GM23248 (cell line): ENCODE data around the gene SLC5A1. TPM values are rescaled to one million over a fixed set of nuclear protein-coding genes. Genes with fewer than 3 reads are reported as not detected.

Source experiments
- DNase-seq: peaks from one replicate; pipeline ENCODE4 v3.0.0-alpha.2; 2015
- H2AFZ ChIP-seq: fragments of 200-600 bp; sonication (generic); 2 replicates; pipeline ENCODE4 v1.6.1; 2016; ENCODE audit warnings: antibody characterized with exemption
- H3F3A ChIP-seq: fragments of 200-600 bp; sonication (generic); 2 replicates; pipeline ENCODE4 v1.6.1; 2016; ENCODE audit warnings: mild to moderate bottlenecking, antibody characterized with exemption, mixed run types; ENCODE audit not compliant: insufficient read depth
- H3K27ac ChIP-seq: fragments of 200-600 bp; sonication (generic); 2 replicates; pipeline ENCODE4 v1.5.1; 2016; ENCODE audit warnings: mild to moderate bottlenecking
- H3K27me3 ChIP-seq: fragments of 200-600 bp; sonication (generic); replicated peaks from 2 replicates; pipeline ENCODE4 v1.6.1; 2016; ENCODE audit warnings: mild to moderate bottlenecking; ENCODE audit not compliant: insufficient read depth
- H3K36me3 ChIP-seq: fragments of 200-600 bp; sonication (generic); 2 replicates; pipeline ENCODE4 v1.6.1; 2016; ENCODE audit warnings: low read depth, mild to moderate bottlenecking
- H3K4me1 ChIP-seq: fragments of 200-600 bp; sonication (generic); 2 replicates; pipeline ENCODE4 v1.6.1; 2016; ENCODE audit warnings: mild to moderate bottlenecking; ENCODE audit not compliant: insufficient read depth
- H3K4me2 ChIP-seq: fragments of 200-600 bp; sonication (generic); one replicate; pipeline ENCODE4 v1.6.1; 2016; ENCODE audit warnings: mild to moderate bottlenecking; ENCODE audit not compliant: unreplicated experiment
- H3K4me3 ChIP-seq: fragments of 200-600 bp; sonication (generic); 2 replicates; pipeline ENCODE4 v1.5.1; 2016; ENCODE audit warnings: mild to moderate bottlenecking
- H3K79me2 ChIP-seq: fragments of 200-600 bp; sonication (generic); 2 replicates; pipeline ENCODE4 v1.6.1; 2016; ENCODE audit warnings: mild to moderate bottlenecking; ENCODE audit not compliant: insufficient read depth
- H3K9ac ChIP-seq: fragments of 200-600 bp; sonication (generic); 2 replicates; pipeline ENCODE4 v1.6.1; 2016; ENCODE audit warnings: mild to moderate bottlenecking
- H3K9me2 ChIP-seq: fragments of 200-600 bp; sonication (generic); 2 replicates; pipeline ENCODE4 v1.6.1; 2016; ENCODE audit warnings: mixed run types, mild to moderate bottlenecking, moderate library complexity; ENCODE audit not compliant: insufficient read depth
- H3K9me3 ChIP-seq: fragments of 200-600 bp; sonication (generic); one replicate; pipeline ENCODE4 v1.6.1; 2017; ENCODE audit warnings: low read depth
- H4K20me1 ChIP-seq: fragments of 200-600 bp; sonication (generic); 2 replicates; pipeline ENCODE4 v1.6.0; 2016; ENCODE audit not compliant: insufficient read depth
- EZH2 ChIP-seq: fragments of 200-600 bp; sonication (generic); IDR thresholded peaks from 2 replicates; pipeline ENCODE4 v1.6.1; 2018; ENCODE audit warnings: antibody characterized with exemption, mild to moderate bottlenecking; ENCODE audit not compliant: insufficient read depth, poor library complexity, severe bottlenecking
- EZH2phosphoT487 ChIP-seq: fragments of 200-600 bp; sonication (generic); IDR thresholded peaks from 2 replicates; pipeline ENCODE4 v1.6.1; 2018; ENCODE audit warnings: antibody characterized with exemption, moderate library complexity, mild to moderate bottlenecking, low read depth; ENCODE audit not compliant: insufficient read depth
- WGBS, 2 experiments: methylation state at CpG; one replicate each; pipeline ENCODE4 v1.1.6; 2015 to 2017; ENCODE audit warnings: low lambda C conversion rate in 2 of 2, low coverage in 1 of 2; ENCODE audit errors: missing lambda C conversion rate in 2 of 2; 5-methylcytosine and 5-hydroxymethylcytosine counted together
- in situ Hi-C: fragments of 300-500 bp; cut with MboI; formaldehyde crosslinking; loops from 2 replicates; pipeline ENCODE4 v1.15.0; 2020
- polyA plus RNA-seq: library from polyadenylated mRNA; unstranded; fragments of >200 nt; fragmentation: Nextera tagmentation; extraction: Ambion mirVana; gene quantifications from 2 replicates; pipeline ENCODE4 v1.2.1, GENCODE V29; 2016
- total RNA-seq: library from RNA; depleted of rRNA; stranded (reverse); fragments of >200 nt; shearing (Covaris generic); gene quantifications from 2 replicates; pipeline ENCODE4 v1.2.3, GENCODE V29; 2014

The SLC5A1 gene
- total and polyA plus RNA-seq, 2 experiments from 2014 or later = not detected

- H3F3A ChIP-seq = no peaks in the 10 kb centered on the region
- in situ Hi-C loops = no loop called here
- no peaks in the 10 kb centered on the region for H3K9me3 ChIP-seq
- H3K4me1 ChIP-seq = no peaks in the 10 kb centered on the region
- H4K20me1 ChIP-seq = no peaks in the 10 kb centered on the region
- H3K27ac ChIP-seq = no peak overlapping the region
- no peak for TF ChIP-seq EZH2
- TF ChIP-seq EZH2phosphoT487 = no peak
- peak; percentile 60 for DNase-seq
- H3K27me3 ChIP-seq = no peaks in the 10 kb centered on the region
- H3K9ac ChIP-seq = no peak overlapping the region
- H3K4me3 ChIP-seq = no peak overlapping the region
- no peaks in the 10 kb centered on the region for H3K9me2 ChIP-seq
- no peaks in the 10 kb centered on the region for H3K79me2 ChIP-seq
- H2AFZ ChIP-seq = no peak overlapping the region
- no peak overlapping the region for H3K4me2 ChIP-seq
- no peaks in the 10 kb centered on the region for H3K36me3 ChIP-seq
Observed at GRCh38 chr22:32020117-32020516, 22.9 kb upstream of the SLC5A1 start.

- in situ Hi-C loops = no loop called here
Observed at GRCh38 chr22:32021716-32022115, 21.3 kb upstream of the SLC5A1 start.

GRCh38 chr22:32023251-32023827, 19.7 kb upstream of the SLC5A1 start:
- no peaks in the 10 kb centered on the region for H3K4me1 ChIP-seq
- DNase-seq = no peak
- no peak overlapping the region for H3K27ac ChIP-seq
- H3K9ac ChIP-seq = no peak overlapping the region
- H3K27me3 ChIP-seq = no peaks in the 10 kb centered on the region
- H3K4me2 ChIP-seq = no peak overlapping the region
- H3K9me3 ChIP-seq = no peaks in the 10 kb centered on the region
- H4K20me1 ChIP-seq = no peaks in the 10 kb centered on the region
- in situ Hi-C loops = no loop called here
- H3K36me3 ChIP-seq = no peaks in the 10 kb centered on the region
- no peak overlapping the region for H2AFZ ChIP-seq
- no peaks in the 10 kb centered on the region for H3K79me2 ChIP-seq
- H3F3A ChIP-seq = no peaks in the 10 kb centered on the region
- H3K9me2 ChIP-seq = no peaks in the 10 kb centered on the region
- H3K4me3 ChIP-seq = no peak overlapping the region
- TF ChIP-seq EZH2phosphoT487 = no peak
- TF ChIP-seq EZH2 = no peak
- WGBS, 2 experiments = 81% methylated on average over 2 of the region's 2 CpGs

More at GRCh38 chr22:32021716-32022115, 21.3 kb upstream of the SLC5A1 start:
- H3F3A ChIP-seq = no peaks in the 10 kb centered on the region
- H3K9me3 ChIP-seq = no peaks in the 10 kb centered on the region
- H3K4me3 ChIP-seq = no peak overlapping the region
- no peaks in the 10 kb centered on the region for H3K36me3 ChIP-seq
- no peak for DNase-seq
- H3K27ac ChIP-seq = no peak overlapping the region
- H3K9ac ChIP-seq = no peak overlapping the region
- H3K27me3 ChIP-seq = no peaks in the 10 kb centered on the region
- H3K4me2 ChIP-seq = no peak overlapping the region
- TF ChIP-seq EZH2phosphoT487 = no peak
- no peak for TF ChIP-seq EZH2
- no peak overlapping the region for H2AFZ ChIP-seq
- no peaks in the 10 kb centered on the region for H3K79me2 ChIP-seq
- no peaks in the 10 kb centered on the region for H3K9me2 ChIP-seq
- WGBS, 2 experiments = 63% methylated on average over 3 of the region's 3 CpGs
- H3K4me1 ChIP-seq = no peaks in the 10 kb centered on the region
- H4K20me1 ChIP-seq = no peaks in the 10 kb centered on the region

GRCh38 chr22:32024796-32025195, 18.3 kb upstream of the SLC5A1 start:
- Histone ChIP-seq H3F3A (no peaks in the 10 kb centered on the region), H2AFZ (no peak overlapping the region), H3K27ac (no peak overlapping the region), H3K4me1 (no peaks in the 10 kb centered on the region), H3K9me2 (no peaks in the 10 kb centered on the region), H3K36me3 (no peaks in the 10 kb centered on the region), H3K27me3 (0 out of 2 replicates have a peak, but pooled peaks cover 6% of the 10 kb centered on the region), H3K9me3 (no peaks in the 10 kb centered on the region), H3K9ac (no peak overlapping the region), H3K79me2 (no peaks in the 10 kb centered on the region), H3K4me2 (no peak overlapping the region), H3K4me3 (no peak overlapping the region), H4K20me1 (no peaks in the 10 kb centered on the region)
- 80 to 83% methylated on average over 1 of the region's 1 CpG for WGBS, 2 experiments
- peak; percentile 13 for DNase-seq
- TF ChIP-seq EZH2phosphoT487 (no peak), EZH2 (no peak)
- in situ Hi-C loops = no loop called here
